IMR-90 (cell line): ENCODE data around the gene PLLP. TPM values are rescaled to one million over a fixed set of nuclear protein-coding genes. Genes with fewer than 3 reads are reported as not detected.

Source experiments
- ATAC-seq: fragments of 200-7000 bp; cut with Tn5 transposase; 2 replicates; pipeline ENCODE4 v1.9.1; 2020; ENCODE audit warnings: low read depth, mild to moderate bottlenecking, moderate library complexity
- BruUV-seq: library from RNA; stranded (reverse); fragments of 400-500 nt; replicated peaks from 2 replicates; lab custom pipeline; 2021; lab: Mats Ljungman, UMichigan
- CTCF ChIA-PET: fragments of 300-600 bp; formaldehyde crosslinking; extraction: SDS; loops from one replicate; lab custom pipeline; 2021; ENCODE audit warnings: antibody characterized with exemption; lab: Yijun Ruan, JAX
- POLR2A ChIA-PET: fragments of 300-600 bp; sonication (Branson Sonifier 250); formaldehyde crosslinking; loops from one replicate; lab custom pipeline; 2022; ENCODE audit warnings: antibody characterized with exemption; ENCODE audit not compliant: unreplicated experiment; lab: Charles Lee
- DNase-seq: peaks from one replicate; pipeline ENCODE4 v3.0.0; 2013
- H2AFZ ChIP-seq: replicated peaks from 2 replicates; pipeline ENCODE3; 2013; ENCODE audit warnings: low read length, mild to moderate bottlenecking; ENCODE audit not compliant: poor library complexity
- H2AK5ac ChIP-seq: 2 replicates; pipeline ENCODE4 v1.6.1; 2013; ENCODE audit warnings: low read depth, low read length, inconsistent platforms
- H2AK9ac ChIP-seq: replicated peaks from 2 replicates; pipeline ENCODE3; 2013; ENCODE audit warnings: mild to moderate bottlenecking, low read depth, low read length, moderate library complexity; ENCODE audit not compliant: poor library complexity
- H2BK120ac ChIP-seq: 2 replicates; pipeline ENCODE4 v1.6.1; 2013; ENCODE audit warnings: low read depth, low read length, inconsistent platforms
- H2BK15ac ChIP-seq: 3 replicates; pipeline ENCODE4 v1.6.1; 2013; ENCODE audit warnings: low read depth, low read length, inconsistent platforms
- H2BK20ac ChIP-seq: 2 replicates; pipeline ENCODE4 v1.6.1; 2013; ENCODE audit warnings: low read depth, mild to moderate bottlenecking, inconsistent platforms, low read length, moderate library complexity
- H2BK5ac ChIP-seq: 2 replicates; pipeline ENCODE4 v1.6.1; 2013; ENCODE audit warnings: mild to moderate bottlenecking, low read depth, low read length, inconsistent platforms; ENCODE audit not compliant: poor library complexity, severe bottlenecking
- H3K14ac ChIP-seq: replicated peaks from 2 replicates; pipeline ENCODE4 v1.6.1; 2013; ENCODE audit warnings: low read depth, low read length, inconsistent platforms
- H3K18ac ChIP-seq: 2 replicates; pipeline ENCODE4 v1.6.1; 2013; ENCODE audit warnings: low read depth, low read length, control low read depth
- H3K23ac ChIP-seq: 2 replicates; pipeline ENCODE4 v1.6.1; 2013; ENCODE audit warnings: low read depth, low read length, inconsistent platforms
- H3K27ac ChIP-seq: 2 replicates; pipeline ENCODE4 v1.5.1; 2013; ENCODE audit warnings: mild to moderate bottlenecking, control low read depth, low read length; ENCODE audit not compliant: insufficient read depth
- H3K27me3 ChIP-seq: 2 replicates; pipeline ENCODE4 v1.6.1; 2013; ENCODE audit warnings: low read length; ENCODE audit not compliant: control insufficient read depth, insufficient read depth
- H3K36me3 ChIP-seq: 2 replicates; pipeline ENCODE4 v1.6.1; 2013; ENCODE audit warnings: low read length, mixed read lengths; ENCODE audit not compliant: control insufficient read depth, insufficient read depth
- H3K4ac ChIP-seq: 2 replicates; pipeline ENCODE4 v1.6.1; 2013; ENCODE audit warnings: low read depth, low read length, inconsistent platforms
- H3K4me1 ChIP-seq: 2 replicates; pipeline ENCODE4 v1.6.1; 2013; ENCODE audit warnings: low read length, mixed read lengths; ENCODE audit not compliant: control insufficient read depth, insufficient read depth
- H3K4me2 ChIP-seq: 2 replicates; pipeline ENCODE4 v1.6.1; 2013; ENCODE audit warnings: low read depth, mild to moderate bottlenecking, control low read depth, low read length, moderate library complexity
- H3K4me3 ChIP-seq: 2 replicates; pipeline ENCODE4 v1.5.1; 2013; ENCODE audit warnings: low read depth, mild to moderate bottlenecking, control low read depth, low read length, moderate library complexity; ENCODE audit not compliant: insufficient read depth
- H3K56ac ChIP-seq: 2 replicates; pipeline ENCODE4 v1.6.1; 2013; ENCODE audit warnings: low read length, inconsistent platforms; ENCODE audit not compliant: insufficient read depth; ENCODE audit errors: extremely low read depth
- H3K79me1 ChIP-seq, 2 experiments: 2 replicates each; pipeline ENCODE4 v1.6.1; 2013; ENCODE audit warnings: low read length in 2 of 2, inconsistent platforms in 1 of 2, low read depth in 1 of 2
- H3K9ac ChIP-seq: 2 replicates; pipeline ENCODE4 v1.6.1; 2013; ENCODE audit warnings: low read depth, low read length, control low read depth
- H3K9me1 ChIP-seq: 2 replicates; pipeline ENCODE4 v1.6.1; 2013; ENCODE audit warnings: low read length, inconsistent platforms; ENCODE audit not compliant: insufficient read depth
- H3K9me3 ChIP-seq: 2 replicates; pipeline ENCODE4 v1.6.1; 2013; ENCODE audit warnings: low read length; ENCODE audit not compliant: control insufficient read depth, insufficient read depth
- H4K20me1 ChIP-seq: 2 replicates; pipeline ENCODE4 v1.6.1; 2013; ENCODE audit warnings: low read length, inconsistent platforms; ENCODE audit not compliant: insufficient read depth
- H4K5ac ChIP-seq: 2 replicates; pipeline ENCODE4 v1.6.1; 2013; ENCODE audit warnings: mild to moderate bottlenecking, low read depth, low read length, control low read depth
- H4K8ac ChIP-seq, 2 experiments: 2 replicates each; pipeline ENCODE4 v1.6.1; 2013; ENCODE audit warnings: low read depth in 2 of 2, low read length in 2 of 2, control low read depth in 1 of 2, inconsistent platforms in 1 of 2
- H4K91ac ChIP-seq: 2 replicates; pipeline ENCODE4 v1.6.1; 2013; ENCODE audit warnings: low read depth, low read length, inconsistent platforms; ENCODE audit not compliant: insufficient read depth
- BHLHE40 ChIP-seq: fragments of 150-350 bp; IDR thresholded peaks from 2 replicates; pipeline ENCODE4 v1.6.1; 2016; ENCODE audit warnings: mild to moderate bottlenecking, low read depth, low read length
- CEBPB ChIP-seq: IDR thresholded peaks from 2 replicates; pipeline ENCODE4 v1.6.1; 2012; ENCODE audit warnings: low read depth, low read length, improper control_type of control experiment
- CHD1 ChIP-seq: IDR thresholded peaks from 2 replicates; pipeline ENCODE4 v1.6.1; 2012; ENCODE audit warnings: low read depth, low read length, improper control_type of control experiment
- FOS ChIP-seq: fragments of 150-350 bp; IDR thresholded peaks from 2 replicates; pipeline ENCODE4 v1.6.1; 2016; ENCODE audit warnings: low read depth, low read length
- MAFK ChIP-seq: IDR thresholded peaks from 2 replicates; pipeline ENCODE4 v1.6.1; 2012; ENCODE audit warnings: low read depth, low read length, improper control_type of control experiment
- MAZ ChIP-seq: IDR thresholded peaks from 2 replicates; pipeline ENCODE4 v1.6.1; 2012; ENCODE audit warnings: low read depth, mild to moderate bottlenecking, low read length, improper control_type of control experiment, moderate library complexity, borderline replicate concordance
- POLR2A ChIP-seq: IDR thresholded peaks from 2 replicates; pipeline ENCODE4 v1.6.1; 2012; ENCODE audit warnings: mild to moderate bottlenecking, low read depth, low read length
- RAD21 ChIP-seq: IDR thresholded peaks from 2 replicates; pipeline ENCODE4 v1.6.1; 2012; ENCODE audit warnings: low read length, improper control_type of control experiment
- RCOR1 ChIP-seq: IDR thresholded peaks from 2 replicates; pipeline ENCODE4 v1.6.1; 2012; ENCODE audit warnings: mild to moderate bottlenecking, low read length, improper control_type of control experiment; ENCODE audit not compliant: insufficient replicate concordance
- RFX5 ChIP-seq: IDR thresholded peaks from 2 replicates; pipeline ENCODE4 v1.8.0; 2012; ENCODE audit warnings: low read depth, mild to moderate bottlenecking, low read length, moderate library complexity
- SMC3 ChIP-seq: fragments of 150-350 bp; IDR thresholded peaks from 2 replicates; pipeline ENCODE4 v1.6.1; 2016; ENCODE audit warnings: low read depth, mild to moderate bottlenecking, antibody characterized with exemption, low read length, moderate library complexity
- WGBS, 2 experiments: methylation state at CpG; one replicate each; pipeline versions ENCODE4 v1.1.5 to v1.1.7; 2013; ENCODE audit warnings: missing lambda C conversion rate in 2 of 2; ENCODE audit not compliant: insufficient read length in 1 of 2; ENCODE audit errors: extremely low coverage in 2 of 2; 5-methylcytosine and 5-hydroxymethylcytosine counted together
- dilution Hi-C: fragments of 300-500 bp; cut with HindIII; formaldehyde crosslinking; loops from one replicate; pipeline ENCODE4 v1.14.3; 2018; ENCODE audit warnings: low sequenced_read_pairs; ENCODE audit not compliant: unreplicated experiment
- in situ Hi-C: fragments of 300-500 bp; cut with MboI; formaldehyde crosslinking; loops from 3 replicates; pipeline ENCODE4 v1.14.3; 2019; ENCODE audit warnings: low sequenced_read_pairs, inconsistent platforms, mixed read lengths
- intact Hi-C: fragments of 100-400 bp; cut with micrococcal nuclease; formaldehyde crosslinking; loops from 2 replicates; pipeline ENCODE4 v1.10.0; 2022
- polyA plus RNA-seq, 3 experiments: library from polyadenylated mRNA; depleted of rRNA; stranded (reverse); fragments of >200 nt; gene quantifications; 2 replicates each; pipeline ENCODE4 v1.2.3, GENCODE V29; 2012; ENCODE audit warnings: low replicate concordance in 1 of 3
- total RNA-seq: library from RNA; depleted of rRNA; stranded (reverse); fragments of >200 nt; gene quantifications from 2 replicates; pipeline ENCODE4 v1.2.3, GENCODE V29; 2012
- TF ChIP-seq, protein P1 (sequence below): fragments of 150-350 bp; IDR thresholded peaks from 2 replicates; pipeline ENCODE4 v1.6.1; 2017; ENCODE audit warnings: mild to moderate bottlenecking, antibody characterized with exemption, low read length, low read depth
- TF ChIP-seq, protein P2 (sequence below): conservative IDR thresholded peaks from 2 replicates; pipeline ENCODE4 v1.5.1; 2012; ENCODE audit warnings: mild to moderate bottlenecking, low read depth, low read length, improper control_type of control experiment
- TF ChIP-seq, protein P3 (sequence below): fragments of 150-350 bp; IDR thresholded peaks from 2 replicates; pipeline ENCODE4 v1.6.1; 2016; ENCODE audit warnings: low read depth, mild to moderate bottlenecking, low read length, moderate library complexity, borderline replicate concordance

The PLLP gene
- total and polyA plus RNA-seq, 2 of the 4 experiments (the other 2 are of a cell fraction): 0.05 TPM; not detected in 1

DNA sequence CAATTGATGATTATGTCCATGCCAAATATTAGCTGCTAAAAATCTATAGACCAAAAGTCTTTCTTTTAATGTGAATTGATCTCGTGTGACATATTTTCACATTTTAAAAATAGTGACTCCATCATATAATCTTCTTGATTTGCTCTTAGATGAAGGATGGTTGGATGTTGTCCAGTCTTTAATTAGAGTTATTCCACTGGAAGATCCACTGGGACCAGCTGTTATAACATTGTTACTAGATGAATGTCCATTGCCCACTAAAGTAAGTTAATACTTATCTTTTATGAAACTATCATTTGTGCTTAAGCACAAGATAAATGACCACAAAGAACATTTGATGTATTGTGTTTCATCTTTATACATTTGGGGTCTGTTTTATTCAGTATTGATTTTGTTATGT, 75.5 kb downstream of the PLLP start:
- no peak overlapping the region for H2AFZ ChIP-seq
- H3K36me3 ChIP-seq: peaks cover 39% of the 10 kb centered on the region
- ChIA-PET CTCF (interaction anchor here (1.1 kb wide), 1 partner anchor 12 kb away, joined by 4 read pairs; no protein-coding TSS in a partner anchor), POLR2A (no interaction called here)
- no peak overlapping the region for H2BK120ac ChIP-seq
- no peak overlapping the region for H3K23ac ChIP-seq
- no peak overlapping the region for H4K91ac ChIP-seq
- no peak overlapping the region for H3K27ac ChIP-seq
- H3K18ac ChIP-seq: no peak overlapping the region
- H2BK5ac ChIP-seq: no peak overlapping the region
- H3K79me1 ChIP-seq: peaks cover 9 to 36% of the 10 kb centered on the region in 2 experiments; a peak in 3 of 4 replicates
- peaks cover 6% of the 10 kb centered on the region for H3K9me1 ChIP-seq
- TF ChIP-seq BHLHE40: no peak
- TF ChIP-seq, protein P1, sequence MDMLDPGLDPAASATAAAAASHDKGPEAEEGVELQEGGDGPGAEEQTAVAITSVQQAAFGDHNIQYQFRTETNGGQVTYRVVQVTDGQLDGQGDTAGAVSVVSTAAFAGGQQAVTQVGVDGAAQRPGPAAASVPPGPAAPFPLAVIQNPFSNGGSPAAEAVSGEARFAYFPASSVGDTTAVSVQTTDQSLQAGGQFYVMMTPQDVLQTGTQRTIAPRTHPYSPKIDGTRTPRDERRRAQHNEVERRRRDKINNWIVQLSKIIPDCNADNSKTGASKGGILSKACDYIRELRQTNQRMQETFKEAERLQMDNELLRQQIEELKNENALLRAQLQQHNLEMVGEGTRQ: no peak
- TF ChIP-seq SMC3: no peak
- no peak for TF ChIP-seq MAZ
- TF ChIP-seq RFX5: no peak
- no peak for TF ChIP-seq RAD21
- no peak for TF ChIP-seq MAFK
- TF ChIP-seq CEBPB: no peak
- TF ChIP-seq FOS: no peak
- TF ChIP-seq, protein P2, sequence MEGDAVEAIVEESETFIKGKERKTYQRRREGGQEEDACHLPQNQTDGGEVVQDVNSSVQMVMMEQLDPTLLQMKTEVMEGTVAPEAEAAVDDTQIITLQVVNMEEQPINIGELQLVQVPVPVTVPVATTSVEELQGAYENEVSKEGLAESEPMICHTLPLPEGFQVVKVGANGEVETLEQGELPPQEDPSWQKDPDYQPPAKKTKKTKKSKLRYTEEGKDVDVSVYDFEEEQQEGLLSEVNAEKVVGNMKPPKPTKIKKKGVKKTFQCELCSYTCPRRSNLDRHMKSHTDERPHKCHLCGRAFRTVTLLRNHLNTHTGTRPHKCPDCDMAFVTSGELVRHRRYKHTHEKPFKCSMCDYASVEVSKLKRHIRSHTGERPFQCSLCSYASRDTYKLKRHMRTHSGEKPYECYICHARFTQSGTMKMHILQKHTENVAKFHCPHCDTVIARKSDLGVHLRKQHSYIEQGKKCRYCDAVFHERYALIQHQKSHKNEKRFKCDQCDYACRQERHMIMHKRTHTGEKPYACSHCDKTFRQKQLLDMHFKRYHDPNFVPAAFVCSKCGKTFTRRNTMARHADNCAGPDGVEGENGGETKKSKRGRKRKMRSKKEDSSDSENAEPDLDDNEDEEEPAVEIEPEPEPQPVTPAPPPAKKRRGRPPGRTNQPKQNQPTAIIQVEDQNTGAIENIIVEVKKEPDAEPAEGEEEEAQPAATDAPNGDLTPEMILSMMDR: no peak
- no peak for TF ChIP-seq CHD1
- TF ChIP-seq, protein P3, sequence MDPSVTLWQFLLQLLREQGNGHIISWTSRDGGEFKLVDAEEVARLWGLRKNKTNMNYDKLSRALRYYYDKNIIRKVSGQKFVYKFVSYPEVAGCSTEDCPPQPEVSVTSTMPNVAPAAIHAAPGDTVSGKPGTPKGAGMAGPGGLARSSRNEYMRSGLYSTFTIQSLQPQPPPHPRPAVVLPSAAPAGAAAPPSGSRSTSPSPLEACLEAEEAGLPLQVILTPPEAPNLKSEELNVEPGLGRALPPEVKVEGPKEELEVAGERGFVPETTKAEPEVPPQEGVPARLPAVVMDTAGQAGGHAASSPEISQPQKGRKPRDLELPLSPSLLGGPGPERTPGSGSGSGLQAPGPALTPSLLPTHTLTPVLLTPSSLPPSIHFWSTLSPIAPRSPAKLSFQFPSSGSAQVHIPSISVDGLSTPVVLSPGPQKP: no peak
- TF ChIP-seq RCOR1: no peak
- no peak for TF ChIP-seq POLR2A
- no peak overlapping the region for H2BK15ac ChIP-seq
- intact Hi-C loops: no loop called here
- H3K4me2 ChIP-seq: no peak overlapping the region
- H2BK20ac ChIP-seq: no peak overlapping the region
- H3K9me3 ChIP-seq: no peaks in the 10 kb centered on the region
- no peak overlapping the region for H3K4ac ChIP-seq
- H3K4me1 ChIP-seq: no peaks in the 10 kb centered on the region
- H2AK9ac ChIP-seq: no peak overlapping the region
- no peak overlapping the region for H3K14ac ChIP-seq
- no peaks in the 10 kb centered on the region; the same call in 1 of the 2 replicates for H4K20me1 ChIP-seq
- H3K27me3 ChIP-seq: no peaks in the 10 kb centered on the region
- H3K9ac ChIP-seq: no peak overlapping the region
- dilution Hi-C loops: no loop called here
- no peak overlapping the region for H3K4me3 ChIP-seq
- H4K8ac ChIP-seq: no peak overlapping the region
- no CpG with 5 or more reads among the region's 1 CpG for WGBS, 2 experiments
- in situ Hi-C loops: no loop called here
- ATAC-seq (no peak), DNase-seq (no peak)
- H4K5ac ChIP-seq: no peak overlapping the region
- H2AK5ac ChIP-seq: no peak overlapping the region
- BruUV-seq: no TSS peak
- no peak overlapping the region for H3K56ac ChIP-seq
